ENCODE measurements around the gene RPS15.
"Not testable (repeated sequence)": the region's sequence is repeated elsewhere in the genome, so short reads cannot be mapped to it uniquely, and the experiment has no call there.

RPS15 gene

DNA sequence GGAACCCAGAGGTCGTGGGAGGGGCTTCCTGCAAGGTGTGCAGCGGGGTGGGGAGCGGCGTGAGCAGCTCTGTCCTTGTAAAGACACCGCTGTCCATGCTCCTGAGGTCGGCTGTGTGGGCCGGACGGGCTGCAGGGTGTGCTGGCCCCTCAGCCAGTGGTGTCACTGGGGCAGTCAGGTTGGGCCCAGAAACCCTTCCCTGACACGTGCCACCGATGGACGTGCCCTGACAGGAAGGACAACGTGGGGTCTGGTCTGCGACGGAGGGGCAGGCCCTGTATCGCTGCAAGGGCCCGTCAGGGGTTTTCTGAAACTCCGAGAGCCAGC lies 4.2 kb upstream of the RPS15 start:
- TF ChIP-seq, protein P1, sequence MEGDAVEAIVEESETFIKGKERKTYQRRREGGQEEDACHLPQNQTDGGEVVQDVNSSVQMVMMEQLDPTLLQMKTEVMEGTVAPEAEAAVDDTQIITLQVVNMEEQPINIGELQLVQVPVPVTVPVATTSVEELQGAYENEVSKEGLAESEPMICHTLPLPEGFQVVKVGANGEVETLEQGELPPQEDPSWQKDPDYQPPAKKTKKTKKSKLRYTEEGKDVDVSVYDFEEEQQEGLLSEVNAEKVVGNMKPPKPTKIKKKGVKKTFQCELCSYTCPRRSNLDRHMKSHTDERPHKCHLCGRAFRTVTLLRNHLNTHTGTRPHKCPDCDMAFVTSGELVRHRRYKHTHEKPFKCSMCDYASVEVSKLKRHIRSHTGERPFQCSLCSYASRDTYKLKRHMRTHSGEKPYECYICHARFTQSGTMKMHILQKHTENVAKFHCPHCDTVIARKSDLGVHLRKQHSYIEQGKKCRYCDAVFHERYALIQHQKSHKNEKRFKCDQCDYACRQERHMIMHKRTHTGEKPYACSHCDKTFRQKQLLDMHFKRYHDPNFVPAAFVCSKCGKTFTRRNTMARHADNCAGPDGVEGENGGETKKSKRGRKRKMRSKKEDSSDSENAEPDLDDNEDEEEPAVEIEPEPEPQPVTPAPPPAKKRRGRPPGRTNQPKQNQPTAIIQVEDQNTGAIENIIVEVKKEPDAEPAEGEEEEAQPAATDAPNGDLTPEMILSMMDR (IDR thresholded peaks at IDR 0.05; ENCODE audit: low read depth, low read length) = no peak
- DNase-seq (ENCODE audit: extremely low read depth, low read depth) = no peak

DNA sequence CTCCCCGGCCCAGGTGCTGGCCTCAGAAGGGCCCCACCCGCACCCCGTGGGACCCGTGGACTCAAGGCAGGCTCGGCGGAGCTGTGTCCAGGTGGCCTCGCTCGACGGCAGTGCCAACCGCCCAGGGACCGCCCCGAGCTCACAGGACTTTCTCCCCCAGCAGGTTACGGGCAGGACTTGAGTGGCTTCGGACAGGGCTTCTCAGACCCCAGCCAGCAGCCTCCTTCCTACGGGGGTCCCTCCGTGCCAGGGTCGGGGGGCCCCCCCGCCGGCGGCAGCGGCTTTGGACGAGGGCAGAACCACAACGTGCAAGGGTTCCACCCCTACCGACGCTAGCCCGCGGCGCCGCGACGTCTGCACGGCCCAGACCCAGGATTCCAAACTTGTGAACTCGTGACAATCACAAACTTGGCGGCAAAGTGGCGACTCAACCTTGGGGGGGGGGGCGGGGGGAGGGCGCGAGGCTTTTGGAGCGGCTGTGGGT lies 3.6 kb upstream of the RPS15 start:
- no peak for DNase-seq (ENCODE audit: extremely low read depth, low read depth)
- TF ChIP-seq, protein P1 (IDR thresholded peaks at IDR 0.05; ENCODE audit: low read depth, low read length) = no peak

DNA sequence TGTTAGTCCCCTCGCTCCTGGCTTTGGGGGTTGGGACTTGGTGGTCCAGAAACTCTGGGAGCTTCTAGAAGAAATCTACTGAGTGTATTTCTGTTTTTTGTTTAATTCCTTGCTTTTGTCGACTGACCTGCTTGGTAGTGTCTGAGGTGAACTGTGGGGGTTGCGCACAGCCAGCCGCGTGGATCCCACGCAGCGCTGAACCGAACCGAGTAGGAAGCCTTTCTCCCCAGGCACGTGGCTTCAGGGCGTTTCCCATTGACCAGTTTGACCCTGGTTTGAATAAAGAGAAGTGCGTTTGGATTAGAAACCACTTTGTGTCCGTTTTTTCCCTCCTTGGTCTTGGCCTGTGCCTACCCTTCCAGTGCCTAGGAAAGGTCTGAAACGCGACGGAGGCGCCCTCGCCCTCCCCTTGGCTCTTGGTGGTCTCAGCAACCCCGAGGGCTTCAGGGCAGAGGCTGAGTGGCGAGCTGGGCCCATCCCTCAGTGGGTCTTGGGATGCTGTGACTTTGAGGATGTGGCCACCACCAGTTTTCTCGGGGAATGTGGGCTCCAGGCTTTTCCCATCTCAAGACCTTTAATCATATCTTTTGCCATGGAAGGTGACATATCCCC lies 2.7 kb upstream of the RPS15 start:
- no peak for DNase-seq (ENCODE audit: extremely low read depth, low read depth)

GRCh38 chr19:1437609-1438008 lies 587 bp upstream of the RPS15 start:
- DNase-seq (ENCODE audit: extremely low read depth, low read depth) = no peak
- TF ChIP-seq, protein P1 (IDR thresholded peaks at IDR 0.05; ENCODE audit: low read depth, low read length) = no peak

More for the DNA sequence above, 2.7 kb upstream of the RPS15 start:
- TF ChIP-seq, protein P1 (IDR thresholded peaks at IDR 0.05; ENCODE audit: low read depth, low read length) = no peak

- TF ChIP-seq, protein P1 (IDR thresholded peaks at IDR 0.05; ENCODE audit: low read depth, low read length) = no peak
- DNase-seq (ENCODE audit: extremely low read depth, low read depth) = no peak
Measured at GRCh38 chr19:1438933-1439354, 748 bp downstream of the RPS15 start.

- DNase-seq (ENCODE audit: extremely low read depth, low read depth) = not testable (repeated sequence)
Measured at GRCh38 chr19:1439525-1440417, 1.6 kb downstream of the RPS15 start.

DNA sequence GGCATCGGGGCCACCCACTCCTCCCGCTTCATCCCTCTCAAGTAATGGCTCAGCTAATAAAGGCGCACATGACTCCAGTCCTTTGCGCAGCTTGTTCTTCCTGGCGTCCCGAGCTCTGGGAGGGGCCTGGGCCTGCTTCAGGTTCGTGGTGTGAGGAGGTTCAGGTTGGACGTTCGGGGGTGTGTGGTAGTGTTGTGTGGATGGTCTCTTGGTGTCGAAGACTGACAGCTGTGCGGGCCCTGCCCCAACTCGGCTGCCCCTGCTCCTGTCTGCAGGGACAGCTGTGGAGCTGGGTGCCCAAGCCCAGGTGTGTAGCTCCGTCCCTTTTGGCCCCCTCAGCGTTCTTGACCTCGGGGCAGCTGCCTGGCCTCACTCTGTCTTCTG lies 2.2 kb downstream of the RPS15 start:
- TF ChIP-seq, protein P1 (IDR thresholded peaks at IDR 0.05; ENCODE audit: low read depth, low read length) = no peak
- no peak for DNase-seq (ENCODE audit: extremely low read depth, low read depth)
